AG10803 (cell line): ENCODE results near the gene CDHR3.
"Not testable (repeated sequence)": the region's sequence is repeated elsewhere in the genome, so short reads cannot be mapped to it uniquely, and the experiment has no call there.

Experiments used
- DNase-seq: peaks from one replicate; pipeline ENCODE4 v3.0.0; 2010; ENCODE audit warnings: low read depth
- H3K4me3 ChIP-seq: 2 replicates; pipeline ENCODE4 v1.5.1; 2011; ENCODE audit warnings: mild to moderate bottlenecking, low read length, control low read depth
- CTCF ChIP-seq: conservative IDR thresholded peaks from 2 replicates; pipeline ENCODE4 v1.5.1; 2011; ENCODE audit warnings: mild to moderate bottlenecking, low read length, control low read depth, inconsistent platforms

Gene CDHR3

GRCh38 chr7:105999256-105999655 lies 36.2 kb downstream of the CDHR3 start:
- no peak overlapping the region for H3K4me3 ChIP-seq
- no peak for DNase-seq
- TF ChIP-seq CTCF: no peak

- DNase-seq: no peak
- TF ChIP-seq CTCF: no peak
- no peak overlapping the region for H3K4me3 ChIP-seq
Measured at GRCh38 chr7:106001196-106001595, 38.1 kb downstream of the CDHR3 start.

- H3K4me3 ChIP-seq: no peak overlapping the region
- TF ChIP-seq CTCF: no peak
- DNase-seq: no peak
Measured at GRCh38 chr7:106001886-106002285, 38.8 kb downstream of the CDHR3 start.

- H3K4me3 ChIP-seq: no peak overlapping the region
- DNase-seq: no peak
- TF ChIP-seq CTCF: no peak
Measured at GRCh38 chr7:106003525-106004064, 40.5 kb downstream of the CDHR3 start.

GRCh38 chr7:106006906-106007305 lies 43.8 kb downstream of the CDHR3 start:
- TF ChIP-seq CTCF: no peak
- no peak for DNase-seq
- H3K4me3 ChIP-seq: no peak overlapping the region

GRCh38 chr7:106007796-106008195 lies 44.7 kb downstream of the CDHR3 start:
- DNase-seq, H3K4me3 ChIP-seq: not testable (repeated sequence)

- DNase-seq: peak; percentile 98
Measured at GRCh38 chr7:106009503-106010226, 46.6 kb downstream of the CDHR3 start.

More at GRCh38 chr7:106009503-106010226, 46.6 kb downstream of the CDHR3 start:
- TF ChIP-seq CTCF: peak; percentile 82
- peak overlapping the region; percentile 23; the same call in 1 of the 2 replicates for H3K4me3 ChIP-seq
